Esophagus muscularis mucosa (tissue), 4 donors: Measurements from ENCODE around the gene SDK1. TPM values are rescaled to one million over a fixed set of nuclear protein-coding genes. Genes with fewer than 3 reads are reported as not detected.

Source experiments
- DNase-seq: peaks from one replicate; pipeline ENCODE4 v3.0.0-alpha.2; 2017; ENCODE audit errors: extremely low spot score
- H3K27ac ChIP-seq, 4 donors: fragments of 200-600 bp; sonication (generic); replicated peaks in 1 of 4; 1 replicate in 3 of 4; 2 replicates in 1 of 4; pipeline ENCODE4 v1.5.1; 2016 to 2019; ENCODE audit warnings: mild to moderate bottlenecking in 1 of 4
- H3K27me3 ChIP-seq, 4 donors: fragments of 200-600 bp; sonication (generic); one replicate each; pipeline versions ENCODE4 v1.5.1 to v1.6.0; 2016 to 2019
- H3K36me3 ChIP-seq, 4 donors: fragments of 200-600 bp; sonication (generic); one replicate each; pipeline ENCODE4 v1.5.1; 2016 to 2019
- H3K4me1 ChIP-seq, 4 donors: fragments of 200-600 bp; sonication (generic); one replicate each; pipeline ENCODE4 v1.5.1; 2016 to 2019
- H3K4me3 ChIP-seq, 4 donors: fragments of 200-600 bp; sonication (generic); 1 replicate in 2 of 4; 2 replicates in 2 of 4; pipeline ENCODE4 v1.5.1; 2016 to 2019; ENCODE audit warnings: mild to moderate bottlenecking in 4 of 4, moderate library complexity in 1 of 4
- H3K9me3 ChIP-seq, 4 donors: fragments of 200-600 bp; sonication (generic); 1 replicate in 3 of 4; 2 replicates in 1 of 4; pipeline ENCODE4 v1.5.1; 2016 to 2019
- CTCF ChIP-seq, 3 experiments: fragments of 200-600 bp in 2 of 3; fragments of 450-650 bp in 1 of 3; sonication (generic) in 2 of 3; IDR thresholded peaks; one replicate each; pipeline ENCODE4 v1.5.1; 2017 to 2019; ENCODE audit warnings: antibody characterized with exemption in 3 of 3, mild to moderate bottlenecking in 2 of 3, moderate library complexity in 1 of 3
- EP300 ChIP-seq: sonication (generic); formaldehyde crosslinking; IDR thresholded peaks from one replicate; pipeline ENCODE4 v1.6.1; 2017; ENCODE audit warnings: antibody characterized with exemption
- POLR2A ChIP-seq: fragments of 450-650 bp; IDR thresholded peaks from one replicate; pipeline ENCODE4 v1.6.1; 2017; ENCODE audit warnings: antibody characterized with exemption, moderate library complexity, mild to moderate bottlenecking, low read depth
- POLR2AphosphoS5 ChIP-seq, 2 donors: sonication (generic); formaldehyde crosslinking; IDR thresholded peaks; one replicate each; pipeline ENCODE4 v1.6.1; 2017; ENCODE audit warnings: antibody characterized with exemption in 2 of 2
- WGBS: methylation state at CpG from one replicate; pipeline ENCODE4 v1.1.5; 2018; 5-methylcytosine and 5-hydroxymethylcytosine counted together
- intact Hi-C: fragments of 100-400 bp; cut with DNase I; formaldehyde crosslinking; loops from one replicate; pipeline ENCODE4 v1.15.1; 2023
- total RNA-seq, 4 donors: library from RNA; depleted of rRNA; stranded (reverse); fragments of >200 nt; gene quantifications; one replicate each; pipeline versions ENCODE4 v1.1.0 to v1.2.1, GENCODE V29; 2016

Gene SDK1
- total RNA-seq, 4 donors from 2014 or later = 7.8 to 18.6 (median 12.0) TPM

GRCh38 chr7:3321206-3321605 is 20.2 kb downstream of the SDK1 start:
- H3K27me3 ChIP-seq = no peaks in the 10 kb centered on the region
- DNase-seq = no peak
- H3K4me1 ChIP-seq = no peaks in the 10 kb centered on the region
- TF ChIP-seq POLR2A = no peak
- TF ChIP-seq EP300 = no peak
- TF ChIP-seq POLR2AphosphoS5 (IDR thresholded peaks at IDR 0.05) = no peak
- TF ChIP-seq CTCF (IDR thresholded peaks at IDR 0.05) = no peak
- H3K9me3 ChIP-seq = peaks cover 0 to 13% (median 0%) of the 10 kb centered on the region in 4 donors
- 90% methylated on average over 4 of the region's 4 CpGs for WGBS
- H3K36me3 ChIP-seq = no peaks in the 10 kb centered on the region
- no peak overlapping the region for H3K27ac ChIP-seq
- no peak overlapping the region for H3K4me3 ChIP-seq
- intact Hi-C loops = no loop called here

- peaks cover 0 to 13% (median 0%) of the 10 kb centered on the region in 4 donors for H3K9me3 ChIP-seq
- TF ChIP-seq CTCF (IDR thresholded peaks at IDR 0.05) (no peak), POLR2A (no peak), POLR2AphosphoS5 (IDR thresholded peaks at IDR 0.05) (no peak)
Measured at GRCh38 chr7:3321745-3322144, 20.7 kb downstream of the SDK1 start.

GRCh38 chr7:3326246-3326645 is 25.2 kb downstream of the SDK1 start:
- Histone ChIP-seq H3K9me3 (peaks cover 0 to 13% (median 0%) of the 10 kb centered on the region in 4 donors), H3K27ac (no peak overlapping the region), H3K36me3 (no peaks in the 10 kb centered on the region), H3K27me3 (no peaks in the 10 kb centered on the region), H3K4me1 (no peaks in the 10 kb centered on the region), H3K4me3 (no peak overlapping the region)
- TF ChIP-seq POLR2AphosphoS5 (IDR thresholded peaks at IDR 0.05) (no peak), POLR2A (no peak), EP300 (no peak), CTCF (IDR thresholded peaks at IDR 0.05) (no peak)
- intact Hi-C loops = no loop called here
- 85% methylated on average over 1 of the region's 1 CpG for WGBS
- DNase-seq = no peak

More at GRCh38 chr7:3321745-3322144, 20.7 kb downstream of the SDK1 start:
- no peaks in the 10 kb centered on the region for H3K36me3 ChIP-seq
- intact Hi-C loops = no loop called here
- 87% methylated on average over 3 of the region's 3 CpGs for WGBS
- H3K27ac ChIP-seq = no peak overlapping the region
- H3K4me3 ChIP-seq = no peak overlapping the region
- DNase-seq = no peak
- no peaks in the 10 kb centered on the region for H3K4me1 ChIP-seq
- H3K27me3 ChIP-seq = no peaks in the 10 kb centered on the region

GRCh38 chr7:3327099-3327498 is 26.0 kb downstream of the SDK1 start:
- H3K27me3 ChIP-seq = no peaks in the 10 kb centered on the region
- no peaks in the 10 kb centered on the region for H3K4me1 ChIP-seq
- H3K27ac ChIP-seq = no peak overlapping the region
- H3K9me3 ChIP-seq = peaks cover 0 to 13% (median 0%) of the 10 kb centered on the region in 4 donors
- no peak overlapping the region for H3K4me3 ChIP-seq
- intact Hi-C loops = no loop called here
- no peak for TF ChIP-seq POLR2AphosphoS5 (IDR thresholded peaks at IDR 0.05)
- TF ChIP-seq EP300 = no peak
- TF ChIP-seq POLR2A = no peak
- no peak for TF ChIP-seq CTCF (IDR thresholded peaks at IDR 0.05)
- WGBS = 68% methylated on average over 2 of the region's 2 CpGs
- H3K36me3 ChIP-seq = no peaks in the 10 kb centered on the region
- no peak for DNase-seq

GRCh38 chr7:3327655-3328054 is 26.6 kb downstream of the SDK1 start:
- Histone ChIP-seq H3K36me3 (no peaks in the 10 kb centered on the region), H3K9me3 (peaks cover 0 to 10% (median 0%) of the 10 kb centered on the region in 4 donors), H3K4me3 (no peak overlapping the region), H3K4me1 (no peaks in the 10 kb centered on the region), H3K27ac (no peak overlapping the region), H3K27me3 (no peaks in the 10 kb centered on the region)
- no peak for DNase-seq
- 92% methylated on average over 5 of the region's 5 CpGs for WGBS
- intact Hi-C loops = no loop called here
- TF ChIP-seq CTCF (IDR thresholded peaks at IDR 0.05) (no peak), POLR2AphosphoS5 (IDR thresholded peaks at IDR 0.05) (no peak), EP300 (no peak), POLR2A (no peak)
